Sciatic nerve (tissue), 2 donors: ENCODE measurements around the gene PLCB4. TPM values are rescaled to one million over a fixed set of nuclear protein-coding genes. Genes with fewer than 3 reads are reported as not detected.

Source experiments
- ATAC-seq: fragments of 200-7000 bp; cut with Tn5 transposase; one replicate; pipeline ENCODE4 v1.9.1; 2020; ENCODE audit warnings: mild to moderate bottlenecking, moderate library complexity
- DNase-seq: peaks from one replicate; pipeline ENCODE4 v3.0.0-alpha.2; 2020; ENCODE audit warnings: low spot score
- intact Hi-C: fragments of 100-400 bp; cut with DNase I; formaldehyde crosslinking; loops from one replicate; pipeline ENCODE4 v1.14.2; 2022
- total RNA-seq: library from RNA; stranded (reverse); fragmentation: NEBNext Ultra II Directional; extraction: Animal tissue kit (Norgen Biotek cat#: 25700); gene quantifications from one replicate; pipeline ENCODE4 v1.2.1, GENCODE V29; 2021
- donor health status: DM: no; HTN: no; CAD: no.
- donor health status: DM: no; HTN: no; CAD: no.

The PLCB4 gene
- total RNA-seq, 1 donor from 2014 or later: 23.4 TPM

DNA sequence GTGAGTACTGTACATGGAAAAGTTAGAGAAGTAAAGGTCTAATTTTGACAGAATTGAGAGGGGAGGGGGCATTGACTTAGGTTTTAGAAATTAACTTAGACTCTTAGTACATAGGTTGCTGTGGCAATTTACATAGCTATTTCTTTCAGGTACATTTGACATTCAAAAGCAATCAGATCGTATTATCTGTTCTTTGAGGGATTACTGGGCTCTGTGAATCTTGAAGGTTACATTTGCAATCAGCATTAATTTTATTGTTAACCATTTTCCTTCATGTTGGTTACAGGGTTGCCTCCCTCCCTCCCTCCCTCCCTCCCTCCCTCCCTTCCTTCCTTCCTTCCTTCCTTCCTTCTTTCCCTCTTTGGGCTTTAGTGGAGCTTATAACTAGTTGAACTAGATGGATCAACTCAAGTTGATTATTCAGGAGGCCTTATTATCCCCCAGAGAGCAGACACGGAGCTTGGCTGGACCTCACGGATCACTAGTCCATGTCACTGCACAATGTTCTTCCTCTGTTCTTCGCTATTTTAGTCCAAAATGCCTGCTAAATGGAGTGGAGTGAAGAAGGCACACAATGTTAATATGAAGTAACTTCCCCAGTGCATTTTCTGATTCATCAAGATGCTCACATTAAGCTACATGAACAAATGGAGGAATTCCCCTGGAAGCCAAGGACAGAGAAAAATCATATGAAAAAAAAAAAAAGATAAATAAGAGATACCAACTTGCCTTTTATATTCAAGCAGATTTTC, 87.8 kb downstream of the PLCB4 start:
- no peak for ATAC-seq

DNA sequence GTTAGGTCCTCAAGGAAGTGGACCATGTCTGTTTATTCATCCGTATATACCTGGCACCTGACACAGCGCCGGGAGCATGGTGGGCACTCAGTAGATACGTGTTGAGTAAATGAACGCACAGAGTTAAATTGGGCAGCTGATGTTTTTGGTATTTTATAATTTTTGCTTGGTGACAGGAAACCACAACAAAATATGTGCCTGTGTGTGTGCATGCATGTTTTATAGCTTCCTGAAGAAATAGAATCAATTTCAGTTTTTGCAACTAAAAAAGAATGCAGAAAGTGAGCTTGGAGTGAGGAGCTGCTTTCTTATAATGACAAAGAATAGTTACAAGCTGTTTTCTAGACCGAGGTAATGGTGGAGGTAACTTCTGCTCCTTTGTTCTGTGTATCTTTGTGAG, 91.4 kb downstream of the PLCB4 start:
- DNase-seq (no peak), ATAC-seq (no peak)
- intact Hi-C loops: no loop called here

More for the DNA sequence above, 87.8 kb downstream of the PLCB4 start:
- DNase-seq: no peak
- intact Hi-C loops: no loop called here

DNA sequence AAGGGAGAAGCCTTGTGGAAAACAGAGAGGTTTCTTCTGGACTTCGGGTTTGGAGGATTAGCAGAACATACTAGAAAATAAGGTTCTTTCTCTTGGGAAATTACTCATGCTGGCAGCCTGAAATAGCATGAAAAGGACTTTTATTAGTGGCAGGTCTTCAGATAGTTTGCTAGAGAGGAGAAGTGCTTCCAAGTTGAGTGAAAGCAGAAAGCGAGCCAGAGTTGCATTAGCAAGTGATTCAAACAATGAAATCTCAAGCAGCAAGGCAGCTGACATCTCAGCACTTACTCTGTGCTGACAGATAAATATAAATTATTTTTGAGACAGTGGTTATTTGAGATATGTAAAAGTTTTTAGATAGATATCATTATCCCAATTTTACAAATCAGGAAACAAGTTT, 91.9 kb downstream of the PLCB4 start:
- ATAC-seq: peak; percentile 32
- intact Hi-C loops: no loop called here
- DNase-seq: no peak

DNA sequence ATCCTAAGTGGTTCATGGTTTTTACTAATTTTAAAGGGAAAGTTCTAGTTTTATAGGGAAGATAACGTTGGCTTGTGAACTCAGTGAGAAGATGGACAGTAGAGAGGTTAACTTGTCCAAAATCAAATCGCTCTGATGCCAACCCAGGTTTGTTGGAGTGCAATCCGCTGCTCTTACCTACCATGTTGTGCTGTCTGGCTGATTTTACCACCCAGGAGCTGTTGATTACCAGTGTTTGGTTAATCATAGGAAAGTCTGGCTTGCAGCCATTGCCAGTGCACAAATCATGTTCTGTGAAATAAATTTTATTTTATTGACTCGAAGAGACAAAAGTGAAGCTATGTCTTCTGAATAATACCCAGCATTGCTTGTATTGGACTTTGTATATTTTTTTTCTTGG, 92.4 kb downstream of the PLCB4 start:
- intact Hi-C loops: no loop called here
- ATAC-seq: no peak
- DNase-seq: no peak

DNA sequence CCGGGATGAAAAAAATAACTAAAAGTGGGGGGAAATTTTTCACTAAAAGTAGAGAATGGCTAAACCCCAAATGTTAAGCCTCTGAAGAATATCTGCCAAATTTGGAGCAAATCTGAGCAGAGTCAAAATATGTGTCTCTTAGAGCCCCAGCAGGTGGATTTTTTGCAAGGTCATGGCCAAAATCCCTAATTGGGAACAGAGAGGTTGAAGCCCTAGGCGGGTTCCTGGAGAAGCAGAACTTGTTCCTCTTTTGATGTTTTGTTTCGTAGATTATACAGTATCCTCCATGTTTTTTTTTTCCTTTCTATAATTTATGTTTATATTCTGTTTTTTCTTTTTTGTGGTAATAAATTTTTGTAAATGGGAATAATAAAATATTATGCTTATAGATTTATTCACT, 94.4 kb downstream of the PLCB4 start:
- no peak for DNase-seq
- intact Hi-C loops: no loop called here
- ATAC-seq: no peak

DNA sequence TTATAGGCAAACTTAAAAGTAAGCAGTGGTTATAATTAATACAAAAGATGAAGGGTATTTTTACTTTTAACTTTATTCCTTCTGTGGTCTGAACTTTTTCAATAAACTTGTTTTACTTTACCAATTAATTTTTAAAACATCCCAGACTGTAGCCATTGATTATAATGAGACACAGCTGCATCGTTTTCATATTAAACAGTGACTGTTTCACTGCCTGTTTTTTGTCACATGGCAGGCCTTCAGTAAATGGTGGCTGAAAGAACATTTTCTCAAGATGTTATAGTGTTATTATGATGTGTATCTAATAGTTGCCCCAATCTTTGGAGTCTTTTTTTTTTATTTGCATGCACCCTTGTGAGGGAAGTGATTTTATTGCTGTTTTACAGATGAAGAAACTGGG, 95.1 kb downstream of the PLCB4 start:
- intact Hi-C loops: no loop called here
- no peak for ATAC-seq
- no peak for DNase-seq

DNA sequence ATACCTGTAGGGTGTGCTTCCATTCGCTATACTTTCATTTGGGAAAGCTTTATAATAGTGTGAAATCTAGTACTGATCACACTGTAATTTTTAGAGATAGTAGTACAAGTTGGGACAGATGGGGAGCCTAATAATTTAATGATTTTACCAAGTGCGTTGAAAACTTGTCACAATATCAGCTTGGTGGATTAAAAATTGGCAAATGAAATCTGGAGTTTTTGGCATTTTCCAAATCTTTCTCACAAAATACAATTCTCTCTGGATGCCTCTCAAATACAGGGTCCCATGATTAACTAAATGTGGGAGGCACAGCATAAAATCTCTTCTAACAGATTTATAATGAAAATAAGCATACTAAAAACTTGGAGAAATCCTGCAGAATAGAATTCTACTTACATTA, 96.4 kb downstream of the PLCB4 start:
- intact Hi-C loops: no loop called here
- ATAC-seq: no peak
- no peak for DNase-seq

DNA sequence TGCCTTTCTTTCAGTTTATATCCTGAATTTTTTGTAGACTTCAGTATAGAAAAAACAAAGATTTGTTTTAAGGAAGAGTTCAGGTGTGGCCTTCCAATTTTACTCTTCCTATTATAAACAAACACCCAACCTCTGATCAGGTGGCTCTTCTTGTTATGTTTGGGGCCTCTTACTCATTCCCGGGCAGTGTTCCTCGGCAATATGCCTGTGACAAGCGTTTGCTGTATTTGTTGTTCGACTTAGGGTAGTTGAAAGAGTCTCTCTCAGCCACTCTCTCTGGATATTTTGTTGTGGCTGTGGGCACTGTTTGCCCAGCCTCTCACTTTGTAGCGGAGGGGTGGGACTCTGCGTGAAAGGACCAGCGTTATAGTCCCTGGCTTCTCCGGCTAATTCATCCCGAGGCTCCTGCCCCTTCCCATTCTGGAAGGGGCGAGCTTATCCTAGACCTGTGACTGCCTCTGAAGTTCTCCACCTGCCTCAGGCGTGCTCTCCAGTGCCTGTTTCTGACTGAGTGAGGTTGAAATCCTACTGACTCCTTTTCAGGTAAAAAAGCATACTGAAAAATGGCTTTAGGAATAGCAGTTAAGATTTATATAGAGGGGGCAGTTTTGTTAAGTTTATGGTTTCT, 97.4 kb downstream of the PLCB4 start:
- intact Hi-C loops: no loop called here

DNA sequence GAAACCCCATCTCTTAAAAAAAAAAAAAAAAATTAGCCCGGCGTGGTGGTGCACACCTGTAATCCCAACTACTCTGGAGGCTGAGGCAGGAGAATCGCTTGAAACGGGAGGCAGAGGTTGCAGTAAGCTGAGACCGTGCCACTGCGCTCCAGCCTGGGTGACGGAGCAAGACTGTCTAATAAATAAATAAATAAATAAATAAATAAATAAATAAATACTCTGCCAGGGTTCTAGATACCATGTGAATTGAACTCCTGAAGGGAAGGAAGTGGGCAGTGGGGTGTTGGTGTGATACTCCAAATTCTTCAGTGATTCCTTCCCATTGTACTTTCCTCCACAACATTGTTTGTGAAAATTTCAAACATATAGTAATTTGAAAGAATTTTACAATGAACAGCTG, 100.5 kb downstream of the PLCB4 start:
- ATAC-seq (no peak), DNase-seq (no peak)
- intact Hi-C loops: no loop called here

More for the DNA sequence above, 97.4 kb downstream of the PLCB4 start:
- ATAC-seq (no peak), DNase-seq (no peak)

DNA sequence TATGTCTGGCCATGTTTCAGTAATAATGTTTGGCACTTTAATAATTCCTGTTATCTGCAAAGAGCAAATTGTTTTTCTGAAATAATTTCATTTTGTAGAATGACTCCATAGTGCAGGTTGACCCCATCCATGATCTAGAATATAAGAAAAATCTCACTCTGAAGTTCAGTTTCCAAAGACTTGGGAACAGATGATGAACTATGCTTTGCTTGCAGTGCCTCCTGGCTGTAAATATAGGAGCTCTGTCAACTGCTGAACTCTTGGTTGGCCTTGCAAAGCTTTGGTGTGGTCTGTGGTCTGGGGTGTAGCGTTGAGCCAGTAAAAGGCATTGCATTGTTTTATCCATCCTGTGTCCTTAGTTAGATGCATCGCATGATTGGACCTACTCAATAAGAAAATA, 104.0 kb downstream of the PLCB4 start:
- intact Hi-C loops: no loop called here
- no peak for DNase-seq
- peak; percentile 52 for ATAC-seq

DNA sequence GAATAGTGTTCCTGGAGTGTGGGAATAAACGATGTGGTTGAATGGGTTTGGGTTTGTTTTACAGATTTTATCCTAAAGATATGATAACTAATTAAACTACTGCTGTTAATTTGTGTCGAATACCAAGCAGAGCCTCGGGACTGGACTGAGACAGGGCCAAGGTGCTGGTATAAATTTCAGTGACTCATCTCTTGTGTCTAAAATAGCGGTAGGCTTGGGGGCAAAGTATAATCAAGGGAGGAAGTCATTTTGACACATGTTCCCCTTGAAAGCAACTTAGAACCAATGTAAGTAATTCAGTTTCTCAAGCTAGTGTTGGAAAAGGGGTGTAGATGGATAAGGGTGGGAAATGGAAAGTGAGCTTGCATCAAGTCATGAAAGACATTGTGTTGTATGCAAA, 108.4 kb downstream of the PLCB4 start:
- no peak for DNase-seq
- no peak for ATAC-seq
- intact Hi-C loops: no loop called here

DNA sequence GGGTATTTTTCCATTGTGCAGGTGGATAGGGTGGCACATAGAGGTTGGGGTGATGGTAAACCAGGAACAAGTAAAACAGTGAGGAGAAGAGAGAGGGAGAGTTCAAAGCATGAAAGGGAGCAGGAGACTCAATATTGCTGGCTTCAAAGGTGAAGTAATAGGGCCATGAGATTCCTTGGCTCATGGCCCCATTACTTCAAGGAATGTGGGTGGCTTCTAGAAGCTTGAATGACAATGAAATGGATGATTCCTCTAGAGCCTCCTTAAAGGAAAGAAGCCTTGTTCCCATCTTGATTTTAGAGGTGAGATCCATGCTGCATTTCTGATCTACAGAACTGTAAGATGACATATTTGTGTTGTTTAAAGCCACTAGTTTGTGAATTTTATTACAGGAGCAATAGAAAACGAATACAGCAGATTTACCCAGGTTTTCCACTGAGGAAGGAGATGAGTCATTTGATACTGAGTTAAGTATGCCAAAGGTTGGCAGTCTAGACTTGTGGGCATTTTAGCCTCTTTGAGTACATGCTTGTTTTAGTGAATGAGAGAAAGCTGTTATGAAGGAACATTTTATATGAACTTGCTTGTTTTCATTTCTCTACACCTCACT, 110.4 kb downstream of the PLCB4 start:
- ATAC-seq (no peak), DNase-seq (no peak)
- intact Hi-C loops: no loop called here

DNA sequence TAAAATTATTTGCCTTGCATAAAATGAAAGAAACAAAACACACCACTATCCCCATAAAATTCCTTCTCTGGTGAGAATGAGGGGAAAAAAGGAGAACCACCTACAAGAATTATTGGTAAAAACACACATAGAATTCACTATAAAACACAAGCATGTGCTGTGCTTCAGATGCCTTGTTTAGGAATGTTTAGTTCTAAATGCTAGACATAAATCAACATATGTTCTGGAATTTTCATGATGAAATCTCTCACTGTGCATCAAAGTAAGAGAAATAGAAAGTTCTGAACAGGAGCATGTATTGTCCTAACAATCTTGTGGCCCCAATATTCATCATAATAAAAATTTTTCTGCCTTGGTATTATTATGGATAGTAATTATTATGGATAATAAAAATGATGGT, 111.0 kb downstream of the PLCB4 start:
- DNase-seq (no peak), ATAC-seq (no peak)
- intact Hi-C loops: no loop called here

DNA sequence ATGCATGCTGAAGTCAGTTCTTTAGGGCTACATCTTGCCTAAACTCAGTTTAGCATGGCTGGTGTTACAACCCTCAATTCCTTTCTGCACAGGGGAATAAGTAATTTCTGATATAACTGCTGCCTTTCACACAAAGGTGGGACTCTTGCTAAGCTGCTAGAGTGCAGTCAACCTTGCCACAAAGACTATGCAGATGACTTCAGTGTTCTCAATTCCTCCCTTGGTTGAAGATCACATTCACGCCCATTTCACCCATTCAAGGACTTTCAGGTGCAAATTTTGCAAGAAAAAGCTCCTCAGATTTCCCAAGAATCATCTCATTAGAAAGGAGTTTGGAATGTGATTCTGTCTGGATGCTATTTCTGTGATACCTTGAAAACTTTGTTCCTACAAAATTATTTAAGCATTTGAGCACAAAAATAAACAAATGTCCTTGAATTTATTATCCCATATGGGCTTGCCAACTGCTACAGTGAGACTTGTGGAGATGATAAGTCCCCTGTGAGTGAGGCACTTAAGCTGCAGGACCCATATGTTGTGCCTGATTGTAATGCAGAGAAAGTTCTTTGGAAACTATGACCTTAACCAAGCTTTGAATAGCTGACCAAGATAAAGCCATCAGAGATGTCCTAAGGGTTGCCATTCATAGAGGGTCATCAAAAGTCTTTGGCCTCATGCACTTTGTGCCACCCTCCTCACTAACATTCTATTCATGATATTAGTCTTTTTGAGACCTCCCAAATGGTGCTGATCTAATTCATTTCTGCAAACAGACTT, 111.8 kb downstream of the PLCB4 start:
- intact Hi-C loops: no loop called here
- ATAC-seq (no peak), DNase-seq (no peak)

DNA sequence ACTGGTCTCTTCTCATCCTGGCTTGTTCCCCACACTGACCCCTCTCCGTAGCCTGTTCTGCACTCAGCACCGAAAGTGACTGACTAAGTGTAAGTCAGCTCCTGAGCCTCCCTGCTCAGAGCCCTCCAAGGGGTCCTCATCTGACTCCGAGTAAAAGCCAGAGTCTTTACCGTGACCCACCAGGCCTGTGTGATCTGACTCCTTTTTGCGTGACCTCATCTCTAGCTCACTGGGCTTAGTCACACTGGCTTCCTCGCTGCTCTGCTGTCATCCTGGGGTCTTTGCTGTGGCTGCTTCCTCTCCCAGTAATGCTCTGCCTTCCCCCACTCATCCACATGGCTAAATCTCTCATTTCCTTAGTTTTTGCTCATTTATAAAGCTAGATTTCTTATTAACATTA, 116.6 kb downstream of the PLCB4 start:
- intact Hi-C loops: no loop called here
- ATAC-seq: no peak
- DNase-seq: no peak

DNA sequence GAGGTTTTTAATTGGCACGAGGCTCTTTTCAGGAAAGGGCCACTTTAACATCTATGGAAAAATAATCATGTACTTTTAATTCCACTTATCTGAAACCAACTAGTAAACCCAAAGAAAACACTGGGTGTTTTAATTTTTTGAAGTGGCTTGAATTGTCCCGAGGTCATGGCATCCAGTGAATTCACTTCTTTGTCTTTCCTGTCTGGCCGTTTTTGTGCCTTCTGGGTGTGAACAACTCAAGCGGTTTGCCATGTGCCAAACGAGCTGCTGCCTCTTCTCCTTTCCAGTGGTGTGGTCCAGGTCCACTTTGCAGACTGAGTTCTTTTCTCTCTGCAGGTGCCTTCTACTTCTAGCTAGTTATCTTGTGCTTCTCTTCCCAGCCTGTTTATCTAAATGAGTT, 117.5 kb downstream of the PLCB4 start:
- DNase-seq (no peak), ATAC-seq (no peak)
- intact Hi-C loops: no loop called here

DNA sequence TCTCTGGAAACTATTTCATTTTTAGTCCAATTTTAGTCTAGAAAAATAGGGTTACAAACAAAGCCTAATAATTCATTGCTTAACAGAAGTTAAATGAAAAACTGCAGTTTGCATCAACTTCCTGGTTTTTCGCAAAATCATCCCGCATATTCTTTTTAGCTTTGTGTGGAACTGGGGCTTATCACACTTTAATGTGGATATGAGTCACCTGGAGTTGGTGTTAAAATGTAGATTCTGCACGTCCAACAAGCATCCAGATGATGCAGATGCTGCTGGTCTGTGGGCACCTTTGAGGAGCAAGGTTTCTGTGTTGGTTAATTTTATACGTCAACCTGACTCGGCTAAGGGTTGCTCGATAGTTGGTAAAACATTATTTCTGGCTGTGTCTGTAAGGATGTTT, 126.1 kb downstream of the PLCB4 start:
- DNase-seq: no peak
- intact Hi-C loops: no loop called here
- ATAC-seq: no peak

DNA sequence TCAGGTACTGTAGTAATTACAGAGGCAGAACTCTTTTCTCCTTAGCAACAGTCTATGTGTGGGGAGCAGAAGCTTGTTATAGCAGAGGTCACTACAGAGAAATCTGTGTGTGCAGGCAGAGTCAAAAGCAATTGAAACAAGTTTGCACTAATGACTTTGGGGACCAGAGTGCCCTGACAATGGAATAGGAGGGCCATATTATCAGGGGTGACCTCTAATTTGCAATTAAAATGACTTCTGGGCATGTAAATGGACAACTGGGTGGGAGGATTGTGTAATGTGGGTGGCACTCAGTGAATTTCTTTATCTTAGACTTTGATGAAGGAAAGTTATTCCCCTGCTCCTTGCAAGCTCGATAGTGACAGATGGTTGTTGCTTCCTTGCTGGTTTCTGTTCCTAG, 127.2 kb downstream of the PLCB4 start:
- ATAC-seq: no peak
- intact Hi-C loops: no loop called here
- no peak for DNase-seq

DNA sequence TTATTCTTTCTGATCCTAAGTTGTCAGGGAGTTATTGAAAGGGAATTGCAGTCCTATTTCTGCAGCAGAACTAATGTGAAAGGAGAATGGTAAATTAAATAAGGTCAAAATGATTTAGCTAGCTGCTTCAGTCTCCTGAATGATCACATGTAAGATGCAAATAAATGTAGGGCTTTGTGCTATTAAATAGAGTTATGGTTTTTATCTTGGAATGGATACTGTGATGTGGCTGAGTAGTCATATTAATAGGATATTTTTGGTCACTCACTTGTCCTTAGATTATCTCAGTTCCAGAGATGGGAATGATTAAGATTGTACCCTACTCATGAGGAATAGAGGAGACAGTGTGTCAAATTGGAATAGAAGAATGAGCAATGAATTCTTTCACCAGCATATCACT, 129.6 kb downstream of the PLCB4 start:
- intact Hi-C loops: no loop called here
- DNase-seq (no peak), ATAC-seq (no peak)

DNA sequence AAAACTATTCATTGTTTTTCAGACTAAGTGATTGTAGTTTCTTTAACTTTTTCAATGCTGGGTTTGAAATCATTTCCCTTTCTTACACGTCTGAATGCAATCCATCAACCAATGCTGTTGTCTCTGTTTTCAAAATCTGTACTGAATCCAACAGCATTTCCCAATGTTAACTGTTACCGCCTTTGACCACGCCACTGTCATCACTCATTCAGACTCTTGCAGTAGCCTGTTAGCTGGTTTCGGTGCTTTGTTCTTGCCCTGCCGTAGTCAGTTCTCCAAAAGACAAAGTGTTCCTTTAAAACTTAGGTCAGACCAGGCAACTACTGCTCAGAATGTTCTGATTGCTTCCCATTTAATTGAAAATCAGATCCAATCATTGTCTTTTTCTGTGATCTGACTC, 131.3 kb downstream of the PLCB4 start:
- intact Hi-C loops: no loop called here
- ATAC-seq (no peak), DNase-seq (no peak)
